Measurements from ENCODE around the gene ATP4A.

The ATP4A gene

DNA sequence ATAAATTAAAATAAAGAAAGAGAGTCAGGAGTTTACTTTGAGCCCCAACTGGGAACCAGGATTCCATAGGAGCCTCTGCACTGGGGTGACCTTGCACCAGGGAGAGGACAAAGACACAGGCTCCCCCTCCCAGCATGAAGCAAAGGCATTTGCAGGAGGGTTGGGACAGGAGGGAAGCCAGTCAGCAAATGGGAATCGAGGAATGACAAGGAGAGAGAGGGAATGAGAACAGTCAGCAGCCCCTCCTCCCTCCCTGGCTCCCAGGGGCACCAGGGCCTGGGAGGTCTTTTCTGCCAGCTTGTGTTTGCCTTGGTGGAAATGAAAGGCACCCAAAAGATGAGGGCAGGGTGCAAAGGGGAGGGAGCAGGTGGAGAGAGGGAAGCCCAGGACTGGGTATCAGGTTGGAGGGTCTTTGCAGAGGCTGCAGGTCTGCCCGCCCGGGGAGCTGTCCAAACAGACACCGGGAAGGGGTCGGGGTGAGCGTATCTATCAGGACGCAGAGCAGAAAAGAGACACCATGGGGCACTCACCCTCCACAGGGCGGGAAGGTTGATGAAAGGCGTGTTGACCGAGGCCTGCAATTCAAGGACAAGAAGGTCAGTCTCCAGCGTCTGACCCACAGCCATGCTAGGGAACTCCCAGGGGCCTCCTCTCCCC lies 39.1 kb downstream of the ATP4A start:
- no peak for DNase-seq (ENCODE audit: low read depth)

DNA sequence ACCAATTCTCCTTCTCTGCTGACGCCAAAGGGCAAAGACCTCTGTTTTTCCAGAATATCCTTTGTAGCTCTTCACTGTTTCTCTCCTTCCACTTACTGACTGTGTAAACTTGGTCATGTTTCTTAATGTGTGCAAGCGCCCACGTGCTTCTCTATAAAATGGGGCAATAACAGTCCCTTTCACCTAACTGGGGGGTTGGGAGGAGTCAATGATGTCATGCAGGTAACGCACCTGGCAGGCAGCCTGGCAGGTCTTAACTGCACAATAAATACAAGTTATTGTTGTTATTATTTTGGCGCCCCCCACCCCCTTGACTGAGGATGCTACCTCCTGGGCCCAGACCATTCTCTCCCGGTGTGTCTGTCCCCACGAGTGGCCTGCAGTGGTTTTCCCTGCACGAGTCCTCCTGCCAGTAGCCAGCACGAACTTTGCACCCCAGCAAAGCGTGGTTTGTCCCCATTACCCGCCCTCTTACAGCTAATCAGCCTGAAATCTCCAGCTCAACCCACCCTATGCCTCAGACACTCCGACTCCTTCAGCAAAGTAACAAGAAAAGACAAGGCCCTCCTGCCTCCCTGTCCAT lies 40.6 kb downstream of the ATP4A start:
- DNase-seq (ENCODE audit: low read depth), result no peak

DNA sequence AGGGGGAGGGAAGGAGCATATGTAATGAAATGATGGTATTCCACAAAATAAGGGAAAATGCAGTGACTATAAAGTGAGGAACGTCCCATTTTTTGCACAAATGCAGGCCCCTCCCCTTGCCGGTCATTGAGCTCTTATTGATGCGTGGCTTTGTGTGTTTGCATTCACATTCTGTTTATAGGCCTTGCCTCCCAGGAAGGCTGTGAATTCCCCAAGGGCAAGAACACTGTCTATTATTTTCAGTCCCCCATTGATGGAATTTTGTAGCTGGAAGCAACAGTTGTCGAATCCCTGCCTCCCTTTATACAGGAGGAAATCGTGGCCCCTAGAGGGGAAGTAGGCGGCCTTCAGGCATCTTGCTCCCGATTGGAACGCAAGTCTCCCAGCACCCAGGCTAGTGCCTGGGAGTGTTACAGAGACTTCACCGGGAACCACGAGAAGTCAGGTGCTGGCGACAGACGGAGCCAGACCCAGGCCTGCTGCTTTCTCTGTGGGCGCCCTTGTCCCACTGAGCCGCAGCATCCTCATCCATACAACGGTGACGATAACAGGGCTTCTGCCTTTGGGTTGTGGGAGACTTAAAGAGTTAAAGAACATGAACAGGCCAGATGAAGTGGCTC lies 42.2 kb downstream of the ATP4A start:
- DNase-seq (ENCODE audit: low read depth), result peak; percentile 24

DNA sequence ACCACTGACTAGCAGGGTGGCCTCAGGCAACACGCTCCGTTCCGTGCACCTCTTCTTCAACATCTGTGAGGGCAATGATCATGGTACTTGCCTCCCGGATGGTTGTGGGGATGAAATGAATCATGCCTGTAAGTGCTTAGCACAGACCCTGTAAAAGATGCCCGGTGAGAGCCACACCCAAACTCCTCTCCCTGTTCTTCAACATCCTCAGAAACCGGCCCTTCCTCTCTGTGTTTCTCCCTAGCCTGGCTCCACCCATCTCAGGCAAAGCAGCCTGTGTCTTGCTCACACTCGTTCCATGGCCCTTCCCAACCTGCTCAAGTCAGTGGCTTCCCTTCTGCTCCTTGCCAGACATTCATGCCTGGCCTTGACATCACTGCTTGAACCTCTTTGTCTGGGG lies 44.2 kb downstream of the ATP4A start:
- DNase-seq (ENCODE audit: low read depth), result peak; percentile 34

DNA sequence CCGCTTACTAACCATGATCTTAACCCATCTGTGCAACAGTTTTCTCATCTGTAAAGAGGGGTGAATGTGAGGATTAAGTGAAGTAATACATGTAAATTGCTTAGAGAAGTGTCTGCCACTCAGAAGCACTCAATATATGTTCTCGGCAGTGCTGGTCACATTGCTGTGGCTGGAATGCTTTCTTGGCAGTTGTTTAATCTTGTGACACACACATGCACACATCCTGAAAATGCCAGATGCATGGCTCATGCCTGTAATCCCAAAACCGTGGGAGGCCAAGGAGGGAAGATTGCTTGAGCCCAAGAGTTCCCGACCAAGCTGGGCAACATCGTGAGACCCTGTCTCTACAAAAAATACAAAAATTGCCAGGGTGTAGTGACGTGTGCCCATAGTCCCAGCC lies 45.1 kb downstream of the ATP4A start:
- DNase-seq (ENCODE audit: low read depth), result peak; percentile 98

DNA sequence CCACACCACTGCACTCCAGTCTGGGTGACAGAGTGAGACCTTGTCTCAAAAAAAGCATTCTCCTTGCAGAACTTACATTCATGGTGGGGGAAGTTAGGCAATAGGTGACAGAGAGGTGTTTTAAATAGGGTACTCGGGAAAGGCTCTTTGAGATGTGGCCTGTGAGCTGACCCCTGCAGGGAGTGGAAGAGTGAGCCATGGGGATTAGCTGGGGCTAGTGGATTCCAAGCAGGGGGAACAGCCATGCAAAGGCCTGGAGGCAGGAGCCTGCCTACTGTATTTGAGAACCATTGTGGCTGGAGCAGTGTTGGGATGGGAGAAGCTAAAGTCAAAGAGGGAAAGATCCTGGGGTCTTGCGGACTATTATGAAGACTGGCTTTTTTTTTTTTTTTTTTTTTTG lies 46.1 kb downstream of the ATP4A start:
- DNase-seq (ENCODE audit: low read depth), result no peak

DNA sequence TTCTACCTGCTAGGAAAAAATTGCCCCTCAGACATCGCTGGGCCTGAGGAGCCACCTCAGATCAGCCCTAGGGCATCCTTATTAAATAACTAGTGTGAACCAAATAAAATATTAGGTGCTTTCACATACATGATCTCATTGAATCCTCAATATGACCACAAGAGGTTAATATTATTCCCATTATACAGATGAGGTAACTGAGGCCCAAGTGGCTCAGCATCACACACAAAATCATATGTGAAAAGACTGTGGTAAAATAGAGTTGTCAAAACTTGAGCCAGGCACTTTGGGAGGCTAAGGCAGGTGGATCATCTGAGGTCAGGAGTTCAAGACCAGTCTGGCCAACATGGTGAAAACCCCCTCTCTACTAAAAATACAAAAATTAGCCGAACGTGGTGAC lies 47.1 kb downstream of the ATP4A start:
- no peak for DNase-seq (ENCODE audit: low read depth)

DNA sequence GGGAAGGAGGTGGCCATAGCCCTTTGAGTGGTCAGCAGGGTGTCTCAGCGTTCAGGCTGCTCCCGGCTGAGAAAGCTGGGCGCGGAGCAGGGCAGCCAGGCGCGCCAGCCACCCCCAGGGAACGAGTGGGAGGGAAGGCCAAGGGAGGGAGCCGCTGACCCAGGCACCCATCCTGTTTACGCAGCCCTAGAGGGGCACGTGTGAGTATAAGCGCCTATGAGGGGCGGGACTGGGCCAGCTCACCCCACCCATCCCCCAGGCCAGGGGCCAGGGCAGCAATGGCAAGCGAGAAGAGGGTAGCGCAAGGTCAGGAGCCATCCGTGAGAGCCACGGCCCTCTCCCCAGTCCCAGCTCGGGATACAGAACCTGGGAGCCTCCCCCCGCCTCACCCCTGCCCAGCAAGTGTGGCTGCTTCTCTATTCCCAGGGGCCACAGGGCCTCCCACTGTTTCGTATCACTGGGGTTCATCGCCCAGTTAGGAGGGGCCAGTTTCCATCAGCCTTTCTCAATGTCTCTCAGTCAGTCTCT lies 49.1 kb downstream of the ATP4A start:
- peak; percentile 45 for DNase-seq (ENCODE audit: low read depth)

DNA sequence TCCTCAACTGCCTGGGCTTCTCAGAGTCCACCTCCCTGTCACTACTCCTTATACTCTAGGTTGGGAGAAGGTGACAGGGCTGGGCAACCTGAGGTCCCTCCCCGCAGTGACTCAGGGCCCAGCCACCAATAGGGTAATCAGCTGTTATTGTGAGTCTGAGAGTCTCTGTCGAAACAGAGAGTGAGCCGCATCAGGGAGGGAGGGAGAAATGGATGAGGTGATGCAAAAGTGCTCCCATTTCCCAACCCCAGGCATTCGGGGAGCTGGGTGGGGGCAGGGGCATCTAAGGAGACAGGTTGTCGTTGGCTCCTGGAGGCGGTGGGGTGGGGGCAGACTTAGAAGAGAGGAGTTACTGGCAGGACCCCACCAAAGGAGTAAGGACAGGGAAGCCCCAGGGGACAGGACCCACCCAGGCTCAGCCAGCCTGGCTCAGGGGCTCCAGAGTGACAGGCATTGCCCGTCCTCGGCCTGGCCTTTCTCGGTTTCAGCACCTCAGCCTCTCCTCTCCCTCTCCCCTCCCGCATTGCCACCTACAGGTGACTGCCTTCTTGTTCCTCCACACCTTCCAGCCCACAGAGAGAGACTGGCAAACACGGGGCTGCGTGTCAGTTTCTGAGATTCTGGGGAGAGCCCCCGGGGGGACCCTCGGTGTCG lies 49.7 kb downstream of the ATP4A start, which contains the start of gene DMKN:
DMKN (minus strand) TSS at position 22 of the 654 bp plus-strand sequence. CDS start 174 bp downstream, outside the sequence.
- peak; percentile 60 for DNase-seq (ENCODE audit: low read depth)

DNA sequence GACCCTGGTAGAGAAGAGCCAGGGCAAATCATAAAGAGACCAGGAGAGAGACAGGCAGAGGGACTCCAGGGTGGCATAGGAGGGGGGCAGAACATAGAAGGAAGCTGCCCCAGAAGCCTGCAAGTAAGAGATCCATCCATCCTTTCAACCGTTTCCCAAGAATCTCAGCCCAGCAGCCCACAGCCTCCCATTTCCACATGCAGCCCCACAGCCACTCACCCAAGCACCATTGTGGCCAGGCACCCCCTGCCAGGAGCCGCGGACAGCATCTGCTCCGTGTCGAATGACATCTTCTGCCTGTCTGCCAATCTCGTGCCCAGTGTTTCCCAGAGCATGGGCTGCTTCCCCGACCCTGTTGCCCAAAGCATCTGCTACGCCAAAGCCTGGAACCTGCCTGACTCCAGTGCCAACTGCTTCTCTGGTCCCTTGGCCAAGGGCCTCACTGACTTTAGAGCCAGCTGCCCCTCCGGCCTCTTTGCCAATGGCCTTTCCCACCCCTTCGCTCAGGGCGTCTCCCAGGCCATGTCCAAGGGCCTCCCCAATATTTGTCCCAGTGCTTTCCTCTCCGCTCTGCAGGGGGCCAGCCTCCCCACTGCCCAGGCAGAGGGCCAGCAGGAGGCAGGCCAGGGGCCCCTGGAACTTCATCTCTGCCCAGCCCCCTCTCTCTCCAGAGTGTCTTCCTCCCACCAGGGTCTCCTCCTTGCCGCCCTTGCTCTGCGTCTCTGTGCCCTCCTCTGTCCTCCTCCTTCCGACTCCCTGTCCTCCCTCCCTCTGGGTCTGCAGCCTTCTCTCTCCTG lies 50.4 kb downstream of the ATP4A start:
- DNase-seq (ENCODE audit: low read depth), result no peak

DNA sequence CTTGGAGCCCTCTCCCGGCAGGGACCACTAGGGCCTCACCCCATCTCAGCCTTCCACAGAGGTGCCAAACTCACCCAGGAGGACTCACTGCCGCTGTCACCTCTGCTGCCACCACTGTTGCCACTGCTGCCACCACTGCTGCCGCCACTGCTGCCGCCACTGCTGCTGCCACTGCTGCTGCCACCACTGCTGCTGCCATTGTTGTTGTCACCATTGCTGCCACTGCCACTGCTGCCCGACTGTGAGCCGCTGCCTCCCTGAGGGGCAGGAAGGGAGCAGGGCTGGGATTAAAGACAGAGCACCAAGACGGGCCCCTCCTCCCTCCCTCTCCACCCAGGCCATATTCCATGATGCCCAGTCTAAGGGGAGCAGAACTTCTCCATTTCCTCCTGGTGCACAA lies 52.1 kb downstream of the ATP4A start:
- no peak for DNase-seq (ENCODE audit: low read depth)

DNA sequence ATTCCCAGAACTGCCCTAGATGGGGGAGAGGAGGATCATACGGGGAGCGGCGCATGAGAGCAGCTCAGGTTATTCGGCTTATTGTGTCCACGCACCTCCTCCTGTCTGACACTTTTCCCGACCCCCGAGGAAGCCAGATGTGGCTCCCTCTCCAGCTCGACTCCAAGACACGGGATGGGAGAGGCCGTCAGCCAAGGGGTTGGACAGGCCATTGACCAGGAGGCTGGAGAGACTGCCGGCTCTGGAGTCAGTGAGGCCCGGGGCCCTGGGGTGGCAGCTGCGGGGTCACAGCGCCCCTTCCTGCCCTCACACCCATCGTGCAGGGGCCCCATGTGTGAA lies 52.9 kb downstream of the ATP4A start:
- no peak for DNase-seq (ENCODE audit: low read depth)

DNA sequence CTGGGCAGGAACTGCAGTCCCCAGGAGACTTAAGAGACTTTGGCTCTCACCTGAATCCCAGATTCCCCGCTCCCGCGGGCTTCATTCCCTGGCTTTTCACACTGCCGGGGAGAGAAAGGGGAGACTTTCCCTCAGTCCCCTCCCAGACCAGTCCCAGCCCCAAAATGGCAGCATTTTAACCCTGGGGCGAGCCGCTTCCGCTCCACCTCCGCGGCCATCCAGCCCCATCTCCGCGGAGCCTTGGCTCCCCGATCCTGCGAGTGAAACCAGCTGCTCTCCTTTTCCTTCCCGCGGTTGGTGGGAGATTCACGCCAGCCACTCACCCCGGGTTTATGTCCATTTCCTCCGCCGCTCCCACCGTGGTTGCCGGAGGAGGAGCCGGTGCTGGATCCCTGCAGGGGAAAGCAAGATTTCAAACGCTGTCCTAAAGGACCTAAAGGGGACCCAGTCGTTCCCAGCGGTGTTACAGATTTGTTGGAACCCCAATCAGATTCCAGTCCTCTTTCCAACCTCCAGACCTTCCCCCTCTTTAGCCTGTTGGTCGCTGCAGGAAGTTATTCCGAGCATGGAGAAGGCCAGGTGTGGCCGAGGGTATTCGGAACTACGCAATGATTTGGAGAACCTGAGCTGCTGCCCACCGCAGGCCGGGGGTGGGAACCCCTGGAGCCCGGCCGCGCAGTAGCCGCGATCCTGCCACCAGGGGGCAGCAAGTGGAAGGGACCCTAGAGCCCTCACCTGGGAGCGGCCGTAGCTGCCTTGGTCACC lies 53.4 kb downstream of the ATP4A start:
- DNase-seq (ENCODE audit: low read depth), result peak; percentile 56

DNA sequence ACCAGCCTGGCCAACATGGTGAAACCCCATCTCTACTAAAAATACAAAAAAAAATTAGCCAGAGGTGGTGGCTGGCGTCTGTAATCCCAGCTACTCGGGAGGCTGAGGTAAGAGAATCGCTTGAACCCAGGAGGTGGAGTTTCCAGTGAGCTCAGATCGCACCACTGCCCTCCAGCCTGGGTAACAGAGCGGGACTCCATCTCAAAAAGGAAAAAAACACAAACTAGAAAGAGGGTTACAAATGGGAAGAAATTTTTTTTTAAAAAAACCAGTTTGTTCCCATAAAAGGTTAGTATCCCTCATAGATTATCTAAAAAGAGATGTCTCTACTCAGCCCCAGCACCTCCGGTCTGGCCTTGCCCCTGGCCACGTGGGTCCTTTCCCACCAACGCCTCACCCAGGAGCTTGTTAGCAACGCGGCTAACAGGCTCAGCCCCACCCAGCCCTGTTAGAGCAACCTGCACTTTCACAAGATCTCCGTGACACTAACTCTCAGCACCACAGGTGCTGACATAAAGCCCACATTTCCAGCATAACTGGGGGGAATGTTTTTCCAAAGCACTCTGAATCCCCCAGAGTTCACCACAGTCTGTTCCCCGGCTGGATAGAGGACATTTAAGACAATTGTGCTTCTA lies 54.3 kb downstream of the ATP4A start:
- no peak for DNase-seq (ENCODE audit: low read depth)

DNA sequence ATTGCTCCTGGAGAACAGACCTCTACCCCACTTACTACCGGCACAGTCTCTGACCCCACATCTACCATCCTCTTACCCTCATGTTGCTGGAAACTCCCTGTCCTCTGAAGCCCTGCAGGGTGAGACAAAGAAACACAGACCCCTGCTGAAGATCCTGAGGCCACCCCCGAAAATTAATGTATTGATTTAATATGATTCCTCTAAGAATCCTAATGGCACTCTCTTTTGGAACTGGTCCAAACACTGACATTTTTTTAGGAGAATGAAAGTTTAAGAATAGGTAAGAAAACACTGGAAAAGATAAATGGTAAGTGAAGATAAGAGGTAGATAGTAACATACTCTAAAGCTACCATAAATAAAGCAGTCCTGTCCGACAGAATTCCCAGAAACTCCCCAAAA lies 55.3 kb downstream of the ATP4A start:
- no peak for DNase-seq (ENCODE audit: low read depth)

DNA sequence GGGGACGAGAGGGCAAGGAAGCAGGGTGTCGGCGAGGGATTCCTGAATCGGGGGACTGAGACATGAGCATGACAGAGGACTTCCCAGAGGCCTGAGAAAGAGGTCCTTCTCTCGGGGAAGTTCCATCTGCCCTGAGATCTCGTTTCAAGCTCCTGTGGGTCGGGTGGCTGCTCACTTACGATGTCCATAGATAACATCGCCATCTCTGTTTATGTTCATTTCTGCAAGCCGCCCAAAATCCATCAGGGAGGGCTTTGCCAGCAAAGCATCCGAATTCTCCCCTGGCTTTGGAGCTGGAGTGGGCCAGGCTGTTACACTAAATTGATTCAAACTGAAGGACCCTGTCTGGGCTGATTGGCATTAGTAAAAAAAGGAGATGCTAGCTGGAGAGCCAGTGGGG lies 55.9 kb downstream of the ATP4A start:
- DNase-seq (ENCODE audit: low read depth), result no peak

DNA sequence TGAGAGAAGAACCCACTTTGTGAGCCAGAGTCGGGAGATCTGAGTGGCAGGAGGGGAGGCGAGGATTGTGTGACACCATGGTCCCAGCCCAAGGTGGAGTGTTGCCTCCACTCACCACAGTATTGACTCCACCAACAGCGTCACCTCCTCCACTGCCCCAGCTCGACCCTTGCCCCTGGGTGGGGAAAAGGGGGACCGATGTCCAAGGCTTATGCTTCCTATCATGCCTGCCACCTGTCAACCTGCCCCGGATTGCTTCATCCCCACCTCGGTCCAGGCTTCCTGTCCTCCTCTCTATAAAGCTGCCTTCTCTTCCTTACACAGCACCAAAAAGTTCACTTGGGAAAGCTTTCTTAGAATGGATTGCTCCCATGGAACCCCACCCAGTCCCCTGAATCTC lies 57.4 kb downstream of the ATP4A start:
- no peak for DNase-seq (ENCODE audit: low read depth)

DNA sequence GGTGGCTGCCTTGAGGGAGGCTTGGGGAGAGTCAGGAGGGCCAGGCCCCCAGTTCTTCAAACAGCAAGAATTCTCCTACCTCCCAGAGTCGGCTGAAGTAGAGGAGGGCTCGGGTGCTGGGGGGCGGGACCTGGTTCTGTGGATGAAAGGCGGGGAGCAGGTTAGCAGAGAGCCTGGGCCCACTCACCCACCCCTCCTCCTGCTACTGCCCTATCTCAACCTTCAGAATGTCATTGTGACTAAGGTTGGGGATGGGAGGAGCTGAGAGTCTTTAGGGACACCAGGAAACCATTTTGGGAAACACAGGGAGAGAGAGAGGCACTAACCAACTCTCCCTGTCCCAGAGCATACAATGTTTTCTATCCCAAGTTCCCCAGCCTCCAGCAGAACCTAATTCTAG lies 60.7 kb downstream of the ATP4A start:
- DNase-seq (ENCODE audit: low read depth), result no peak

DNA sequence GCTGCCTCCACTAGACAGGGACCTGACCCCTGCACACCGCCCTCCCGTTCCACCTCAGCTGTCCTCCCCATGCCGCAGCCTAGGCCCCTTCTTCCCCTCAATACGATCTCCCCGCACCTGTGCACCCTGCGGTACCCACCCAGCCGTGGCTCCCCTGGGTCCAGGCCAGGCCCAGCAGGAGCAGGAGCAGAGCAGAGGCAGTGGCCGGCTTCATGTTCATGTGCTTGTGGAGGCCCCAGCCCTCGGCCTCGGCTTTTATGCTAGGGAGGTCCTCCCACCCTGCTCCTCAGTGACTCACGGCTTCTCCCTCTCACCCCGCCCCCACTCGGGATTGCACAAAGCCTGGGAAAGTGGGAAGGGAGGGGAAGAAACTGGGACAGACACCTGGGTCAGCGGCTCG lies 61.8 kb downstream of the ATP4A start:
- DNase-seq (ENCODE audit: low read depth), result peak; percentile 32

DNA sequence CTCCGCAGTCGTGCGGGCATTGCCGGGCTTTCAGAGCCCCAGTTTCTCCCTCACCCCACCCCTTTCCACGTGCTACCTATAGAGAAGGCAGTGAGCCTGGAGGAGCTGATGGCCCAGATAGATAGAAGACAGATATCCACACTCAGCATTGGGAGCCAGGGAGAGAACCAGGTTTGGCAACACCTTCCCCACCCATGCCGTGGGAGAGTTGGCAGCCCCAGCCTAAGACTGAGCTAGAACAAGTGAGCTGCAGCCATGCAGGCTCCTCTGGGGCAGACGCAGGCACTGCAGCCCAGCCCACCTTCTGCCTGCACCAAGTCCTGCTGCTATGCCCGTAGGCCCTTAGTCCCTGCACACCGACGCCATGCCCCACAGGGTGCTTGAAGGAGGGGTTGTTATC lies 62.8 kb downstream of the ATP4A start:
- no peak for DNase-seq (ENCODE audit: low read depth)
